HepG2 (cell line): ENCODE measurements around the gene ZNF446. TPM values are rescaled to one million over a fixed set of nuclear protein-coding genes. Genes with fewer than 3 reads are reported as not detected.
A peak's percentile ranks its signal among the peaks of the same experiment; 100 is the strongest.
"Not testable (repeated sequence)": the region's sequence is repeated elsewhere in the genome, so short reads cannot be mapped to it uniquely, and the experiment has no call there.

ENCODE experiments used
- ATAC-seq: fragments of 200-7000 bp; cut with Tn5 transposase; 3 replicates; pipeline ENCODE4 v1.9.1; 2020; ENCODE audit warnings: mild to moderate bottlenecking, moderate library complexity
- BruUV-seq: library from RNA; stranded (reverse); fragments of 400-500 nt; replicated peaks from 2 replicates; lab custom pipeline; 2021; lab: Mats Ljungman, UMichigan
- CTCF ChIA-PET: fragments of 300-600 bp; formaldehyde crosslinking; extraction: SDS; loops from one replicate; lab custom pipeline; 2021; ENCODE audit warnings: low total read pairs, inconsistent platforms, low intra/inter-chr PET ratio; lab: Yijun Ruan, JAX
- POLR2A ChIA-PET: fragments of 350-600 bp; sonication (Branson Sonifier 250); formaldehyde crosslinking; loops from one replicate; lab custom pipeline; 2020; ENCODE audit warnings: antibody characterized with exemption, inconsistent platforms; lab: Yijun Ruan, JAX
- DNase-seq: peaks from one replicate; pipeline ENCODE4 v3.0.0-alpha.2; 2015; ENCODE audit warnings: low spot score
- FAIRE-seq: peaks from 3 replicates; lab custom pipeline; 2011; peaks lifted over from hg19 to GRCh38; lab: Jason Lieb, UNC
- H2AFZ ChIP-seq: one replicate; pipeline ENCODE4 v1.6.1; 2011; ENCODE audit warnings: low read length, inconsistent platforms
- H3K27ac ChIP-seq: fragments of 300-600 bp; 3 replicates; pipeline ENCODE4 v1.8.0; 2011; ENCODE audit warnings: mixed run types, mild to moderate bottlenecking, mixed read lengths, low read length, inconsistent platforms; ENCODE audit not compliant: insufficient read depth; ENCODE audit errors: extremely low read length
- H3K27me3 ChIP-seq, 2 experiments: fragments of 200-600 bp in 1 of 2; 2 replicates in 1 of 2; 3 replicates in 1 of 2; pipeline versions ENCODE4 v1.6.0 to v1.8.0; 2011; ENCODE audit warnings: low read length in 2 of 2, mild to moderate bottlenecking in 2 of 2, moderate library complexity in 2 of 2, inconsistent platforms in 1 of 2; ENCODE audit not compliant: insufficient read depth in 2 of 2, control insufficient read depth in 1 of 2
- H3K36me3 ChIP-seq, 2 experiments: fragments of 200-600 bp in 1 of 2; replicated peaks in 1 of 2; 2 replicates in 1 of 2; 3 replicates in 1 of 2; pipeline versions ENCODE4 v1.5.1 to v1.8.0; 2011; ENCODE audit warnings: low read length in 2 of 2, inconsistent platforms in 1 of 2; ENCODE audit not compliant: insufficient read depth in 2 of 2, control insufficient read depth in 1 of 2
- H3K4me1 ChIP-seq: 2 replicates; pipeline ENCODE4 v1.5.1; 2012; ENCODE audit warnings: low read length, inconsistent platforms; ENCODE audit not compliant: insufficient read depth
- H3K4me2 ChIP-seq: 2 replicates; pipeline ENCODE4 v1.6.0; 2011; ENCODE audit warnings: low read depth, low read length, inconsistent platforms
- H3K4me3 ChIP-seq, 3 experiments: fragments of 200-600 bp in 1 of 3; sonication (generic), shearing (Covaris generic) in 1 of 3; replicated peaks in 1 of 3; 2 replicates each; pipeline ENCODE4 v1.5.1; 2011 to 2016; ENCODE audit warnings: low read length in 3 of 3, inconsistent platforms in 2 of 3, low read depth in 2 of 3, mild to moderate bottlenecking in 2 of 3, control low read depth in 1 of 3, mixed read lengths in 1 of 3; ENCODE audit not compliant: insufficient read depth in 1 of 3
- H3K79me2 ChIP-seq: one replicate; pipeline ENCODE4 v1.6.1; 2011; ENCODE audit warnings: low read length, inconsistent platforms; ENCODE audit not compliant: insufficient read depth
- H3K9ac ChIP-seq: 2 replicates; pipeline ENCODE4 v1.6.0; 2011; ENCODE audit warnings: mild to moderate bottlenecking, low read depth, low read length, inconsistent platforms; ENCODE audit not compliant: insufficient read depth
- H3K9me3 ChIP-seq: 2 replicates; pipeline ENCODE4 v1.5.1; 2012; ENCODE audit warnings: mild to moderate bottlenecking, low read length
- H4K20me1 ChIP-seq: 2 replicates; pipeline ENCODE4 v1.6.0; 2011; ENCODE audit warnings: inconsistent platforms, mild to moderate bottlenecking, low read length, moderate library complexity; ENCODE audit not compliant: insufficient read depth
- FOXC1 ChIP-seq: sonication (generic); formaldehyde crosslinking; IDR thresholded peaks from 2 replicates; pipeline ENCODE4 v1.8.0; 2022; ENCODE audit warnings: mild to moderate bottlenecking, missing genetic modification reagents, borderline replicate concordance
- HNF4A ChIP-seq: sonication (generic); formaldehyde crosslinking; IDR thresholded peaks from 2 replicates; pipeline ENCODE4 v1.4.0; 2020; ENCODE audit warnings: missing genetic modification reagents
- HNF4G ChIP-seq, 2 experiments: sonication (generic) in 1 of 2; formaldehyde crosslinking in 1 of 2; IDR thresholded peaks; 2 replicates each; pipeline versions ENCODE4 v1.4.0 to v1.6.1; 2011 to 2020; ENCODE audit warnings: borderline replicate concordance in 2 of 2, low read depth in 2 of 2, mild to moderate bottlenecking in 2 of 2, low read length in 1 of 2, missing genetic modification reagents in 1 of 2, moderate library complexity in 1 of 2
- MAZ ChIP-seq, 2 experiments: sonication (generic) in 1 of 2; formaldehyde crosslinking in 1 of 2; IDR thresholded peaks; 2 replicates each; pipeline versions ENCODE4 v1.5.0 to v1.6.1; 2012 to 2020; ENCODE audit warnings: low read depth in 2 of 2, mild to moderate bottlenecking in 2 of 2, borderline replicate concordance in 1 of 2, improper control_type of control experiment in 1 of 2, low read length in 1 of 2, missing genetic modification reagents in 1 of 2, moderate library complexity in 1 of 2
- NR2F1 ChIP-seq, 2 experiments: fragments of 450-650 bp in 1 of 2; formaldehyde crosslinking in 1 of 2; IDR thresholded peaks; 2 replicates each; pipeline versions ENCODE4 v1.5.0 to v1.6.1; 2016 to 2020; ENCODE audit warnings: mild to moderate bottlenecking in 1 of 2, missing compliant biosample characterization in 1 of 2, missing genetic modification reagents in 1 of 2, moderate library complexity in 1 of 2
- PHF20 ChIP-seq: sonication (generic); formaldehyde crosslinking; IDR thresholded peaks from 2 replicates; pipeline ENCODE4 v1.5.0; 2020; ENCODE audit warnings: mild to moderate bottlenecking, missing genetic modification reagents
- RAD51 ChIP-seq: fragments of 450-650 bp; IDR thresholded peaks from 2 replicates; pipeline ENCODE4 v1.6.1; 2016; ENCODE audit warnings: borderline replicate concordance
- SPEN ChIP-seq: sonication (generic); formaldehyde crosslinking; IDR thresholded peaks from 2 replicates; pipeline ENCODE4 v1.5.1; 2020; ENCODE audit warnings: low read depth, mild to moderate bottlenecking, missing genetic modification reagents
- WGBS: methylation state at CpG from one replicate; pipeline ENCODE4 v1.1.6; 2017; ENCODE audit warnings: low lambda C conversion rate; 5-methylcytosine and 5-hydroxymethylcytosine counted together
- in situ Hi-C: cut with HindIII; loops from 2 replicates; pipeline ENCODE4 v1.10.0; 2017; ENCODE audit warnings: low pct_unique_long_range_greater_than_20kb; ENCODE audit not compliant: extremely low pct_ligation_motif_present
- intact Hi-C: fragments of 100-400 bp; cut with micrococcal nuclease; formaldehyde crosslinking; loops from one replicate; pipeline ENCODE4 v1.10.0; 2022; ENCODE audit not compliant: unreplicated experiment
- polyA plus RNA-seq, 8 experiments: library from polyadenylated mRNA; depleted of rRNA in 3 of 8; stranded (reverse) in 7 of 8; unstranded in 1 of 8; fragments of >200 nt; fragmentation: Illumina TruSeq in 4 of 8; extraction: Trizol in 4 of 8; gene quantifications; 2 replicates each; pipeline versions ENCODE4 v1.2.1 to v1.2.3, GENCODE V29; 2011 to 2016; ENCODE audit warnings: low read depth in 4 of 8, missing spikeins in 1 of 8, mixed read lengths in 1 of 8; ENCODE audit not compliant: insufficient read depth in 1 of 8
- total RNA-seq, 5 experiments: library from RNA; depleted of rRNA; stranded (reverse); fragments of >200 nt; fragmentation: Illumina TruSeq; extraction: Trizol; gene quantifications; 2 replicates each; pipeline ENCODE4 v1.2.3, GENCODE V29; 2016; ENCODE audit warnings: low read depth in 1 of 5
- TF ChIP-seq, protein P1 (sequence below): sonication (generic); formaldehyde crosslinking; conservative IDR thresholded peaks from 2 replicates; pipeline ENCODE4 v1.4.0; 2020; ENCODE audit warnings: missing genetic modification reagents
- TF ChIP-seq, protein P2 (sequence below): sonication (generic); formaldehyde crosslinking; IDR thresholded peaks from 2 replicates; pipeline ENCODE4 v1.8.0; 2022; ENCODE audit warnings: missing genetic modification reagents, low read depth, mild to moderate bottlenecking, borderline replicate concordance
- TF ChIP-seq, protein P3 (sequence below): sonication (generic); formaldehyde crosslinking; IDR thresholded peaks from 2 replicates; pipeline ENCODE4 v1.8.0; 2022; ENCODE audit warnings: missing genetic modification reagents, mild to moderate bottlenecking, inconsistent platforms, borderline replicate concordance

ZNF446 gene
- total and polyA plus RNA-seq, 2 of the 13 experiments (the other 11 are each of a cell fraction or from before 2014, with no cell fraction given), result 3.0 to 3.6 TPM

DNA sequence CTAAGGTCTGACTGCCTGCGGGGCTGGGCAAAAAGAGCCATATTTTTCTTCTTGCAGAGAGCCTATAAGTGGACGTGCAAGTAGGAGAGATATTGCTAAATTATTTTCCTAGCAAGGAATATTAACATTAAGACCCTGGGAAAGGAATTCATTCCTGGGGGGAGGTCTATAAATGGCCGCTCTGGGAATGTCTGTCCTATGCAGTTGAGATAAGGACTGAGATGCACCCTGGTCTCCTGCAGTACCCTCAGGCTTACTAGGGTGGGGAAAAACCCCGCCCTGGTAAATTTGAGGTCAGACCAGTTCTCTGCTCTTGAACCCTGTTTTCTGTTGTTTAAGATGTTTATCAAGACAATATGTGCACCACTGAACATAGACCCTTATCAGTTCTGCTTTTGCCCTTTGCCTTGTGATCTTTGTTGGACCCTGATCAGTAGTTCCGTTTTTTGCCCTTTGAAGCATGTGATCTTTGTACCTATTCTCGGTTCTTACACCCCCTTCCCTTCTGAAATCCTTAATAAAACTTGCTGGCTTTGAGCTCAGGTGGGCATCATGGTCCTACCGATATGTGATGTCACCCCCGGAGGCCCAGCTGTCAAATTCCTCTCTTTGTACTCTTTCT, 31.6 kb downstream of the ZNF446 start:
- BruUV-seq; H3K9ac ChIP-seq; H2AFZ ChIP-seq; H3K27ac ChIP-seq; H3K9me3 ChIP-seq; H3K36me3 ChIP-seq; H3K27me3 ChIP-seq; in situ Hi-C loops; H3K4me2 ChIP-seq; H3K4me3 ChIP-seq; DNase-seq; FAIRE-seq; H4K20me1 ChIP-seq; ATAC-seq; intact Hi-C loops; H3K79me2 ChIP-seq; CTCF ChIA-PET; TF ChIP-seq HNF4G (CRISPR knock-in tag; IDR thresholded peaks at IDR 0.05; ENCODE audit: borderline replicate concordance, low read depth): not testable (repeated sequence)
- TF ChIP-seq HNF4A (CRISPR knock-in tag), result peak; percentile 40; the same call in 1 of the 2 replicates
- TF ChIP-seq HNF4G (IDR thresholded peaks at IDR 0.05; ENCODE audit: borderline replicate concordance, low read depth, low read length), result peak; percentile 20; the same call in 1 of the 2 replicates
- H3K4me1 ChIP-seq, result peaks cover 36% of the 10 kb centered on the region
- WGBS, result 85% methylated on average over 7 of the region's 8 CpGs
- POLR2A ChIA-PET, result interaction anchor here (1.0 kb wide), 1 partner anchor 8 kb away, joined by 3 read pairs; no protein-coding TSS in a partner anchor

DNA sequence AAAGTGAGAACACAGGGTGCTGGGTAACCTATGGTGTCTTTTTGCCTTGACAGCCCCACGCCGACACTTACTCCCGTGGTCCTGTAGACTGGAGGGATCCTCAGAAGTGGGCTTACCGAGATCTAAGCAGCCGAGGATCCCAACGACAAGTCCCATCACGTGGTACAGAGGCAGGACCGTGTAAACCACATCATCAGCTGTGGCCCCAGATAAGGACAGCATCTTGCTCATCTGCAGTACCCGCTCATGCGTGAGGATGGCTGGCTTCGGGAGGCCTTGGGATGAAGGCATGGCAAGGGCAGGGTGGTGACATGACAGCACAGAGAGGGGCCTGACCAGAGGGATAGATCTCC, 33.6 kb downstream of the ZNF446 start:
- DNase-seq, result no peak
- CTCF ChIA-PET, result no interaction called here
- WGBS, result 5% methylated on average over 9 of the region's 11 CpGs
- H3K79me2 ChIP-seq, result peaks cover 5% of the 10 kb centered on the region
- H2AFZ ChIP-seq, result no peak overlapping the region
- H3K9me3 ChIP-seq, result no peaks in the 10 kb centered on the region
- POLR2A ChIA-PET, result interaction anchor here (0.5 to 5.8 kb wide), 6 partner anchors 10 to 147 kb away, joined by 3 to 44 read pairs (median 6); partner anchors contain the start of genes CHMP2A, TRIM28, ZBTB45 and ZNF497
- no peak; the same call in 2 of the 3 replicates for ATAC-seq
- H4K20me1 ChIP-seq, result no peaks in the 10 kb centered on the region
- BruUV-seq, result no TSS peak
- H3K4me3 ChIP-seq, result peak overlapping the region in 1 of 3 experiments; percentile 54; a peak in 3 of 6 replicates
- H3K27me3 ChIP-seq, result no peaks in the 10 kb centered on the region; a peak in 1 of 5 replicates
- peak overlapping the region; percentile 85 for H3K4me2 ChIP-seq
- H3K9ac ChIP-seq, result peak overlapping the region; percentile 60
- peak overlapping the region; percentile 79 for H3K27ac ChIP-seq
- intact Hi-C loops (no loop called here), in situ Hi-C loops (no loop called here)
- H3K36me3 ChIP-seq, result no peaks in the 10 kb centered on the region
- H3K4me1 ChIP-seq, result peaks cover 51% of the 10 kb centered on the region
- FAIRE-seq, result no peak
- TF ChIP-seq NR2F1 (CRISPR knock-in tag; IDR thresholded peaks at IDR 0.05) (no peak), MAZ (IDR thresholded peaks at IDR 0.05; ENCODE audit: borderline replicate concordance, low read depth, low read length) (no peak), MAZ (CRISPR knock-in tag; IDR thresholded peaks at IDR 0.05; ENCODE audit: low read depth) (no peak), PHF20 (CRISPR knock-in tag) (no peak), FOXC1 (CRISPR knock-in tag) (no peak), RAD51 (peak; percentile 68), SPEN (no peak)
- TF ChIP-seq, protein P1, sequence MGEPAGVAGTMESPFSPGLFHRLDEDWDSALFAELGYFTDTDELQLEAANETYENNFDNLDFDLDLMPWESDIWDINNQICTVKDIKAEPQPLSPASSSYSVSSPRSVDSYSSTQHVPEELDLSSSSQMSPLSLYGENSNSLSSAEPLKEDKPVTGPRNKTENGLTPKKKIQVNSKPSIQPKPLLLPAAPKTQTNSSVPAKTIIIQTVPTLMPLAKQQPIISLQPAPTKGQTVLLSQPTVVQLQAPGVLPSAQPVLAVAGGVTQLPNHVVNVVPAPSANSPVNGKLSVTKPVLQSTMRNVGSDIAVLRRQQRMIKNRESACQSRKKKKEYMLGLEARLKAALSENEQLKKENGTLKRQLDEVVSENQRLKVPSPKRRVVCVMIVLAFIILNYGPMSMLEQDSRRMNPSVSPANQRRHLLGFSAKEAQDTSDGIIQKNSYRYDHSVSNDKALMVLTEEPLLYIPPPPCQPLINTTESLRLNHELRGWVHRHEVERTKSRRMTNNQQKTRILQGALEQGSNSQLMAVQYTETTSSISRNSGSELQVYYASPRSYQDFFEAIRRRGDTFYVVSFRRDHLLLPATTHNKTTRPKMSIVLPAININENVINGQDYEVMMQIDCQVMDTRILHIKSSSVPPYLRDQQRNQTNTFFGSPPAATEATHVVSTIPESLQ (CRISPR knock-in tag), result no peak
- TF ChIP-seq, protein P2, sequence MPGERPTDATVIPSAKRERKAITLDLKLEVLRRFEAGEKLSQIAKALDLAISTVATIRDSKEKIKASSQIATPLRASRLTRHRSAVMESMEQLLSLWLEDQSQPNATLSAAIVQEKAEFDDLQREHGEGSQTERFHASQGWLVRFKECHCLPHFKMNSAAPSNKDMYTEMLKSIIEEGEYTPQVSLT (CRISPR knock-in tag), result no peak
- TF ChIP-seq, protein P3, sequence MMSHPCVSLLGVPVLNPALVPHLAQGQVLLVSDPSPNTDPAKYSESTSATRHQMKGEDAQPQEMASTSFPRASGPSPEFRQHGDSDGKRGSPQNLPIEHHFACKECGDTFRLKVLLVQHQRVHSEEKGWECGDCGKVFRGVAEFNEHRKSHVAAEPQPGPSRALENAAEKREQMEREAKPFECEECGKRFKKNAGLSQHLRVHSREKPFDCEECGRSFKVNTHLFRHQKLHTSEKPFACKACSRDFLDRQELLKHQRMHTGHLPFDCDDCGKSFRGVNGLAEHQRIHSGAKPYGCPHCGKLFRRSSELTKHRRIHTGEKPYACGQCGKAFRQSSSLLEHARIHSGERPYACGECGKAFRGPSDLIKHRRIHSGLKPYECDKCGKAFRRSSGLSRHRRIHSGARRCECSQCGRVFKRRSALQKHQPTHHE (CRISPR knock-in tag), result no peak
